Gastrocnemius medialis (tissue), 4 donors: Measurements from ENCODE around the gene ELK4. TPM values are rescaled to one million over a fixed set of nuclear protein-coding genes. Genes with fewer than 3 reads are reported as not detected.

Experiments
- ATAC-seq, 2 donors: fragments of 150-250 bp; one replicate each; pipeline ENCODE4 v1.9.1; 2016
- DNase-seq, 2 donors: peaks; one replicate each; pipeline ENCODE4 v3.0.0-alpha.2; 2019
- H3K27ac ChIP-seq, 4 donors: fragments of 200-600 bp; sonication (generic); 1 replicate in 1 of 4; 2 replicates in 3 of 4; pipeline ENCODE4 v1.5.1; 2016 to 2018; ENCODE audit warnings: mild to moderate bottlenecking in 2 of 4, moderate library complexity in 1 of 4
- H3K27me3 ChIP-seq, 3 donors: fragments of 200-600 bp; sonication (generic) in 2 of 3; 1 replicate in 1 of 3; 2 replicates in 2 of 3; pipeline versions ENCODE4 v1.5.1 to v1.6.0; 2016 to 2019; ENCODE audit warnings: mild to moderate bottlenecking in 1 of 3, moderate library complexity in 1 of 3
- H3K36me3 ChIP-seq, 2 donors: fragments of 200-600 bp; sonication (generic) in 1 of 2; one replicate each; pipeline ENCODE4 v1.5.1; 2017 to 2018
- H3K4me1 ChIP-seq, 2 donors: fragments of 200-600 bp; sonication (generic) in 1 of 2; one replicate each; pipeline ENCODE4 v1.5.1; 2016 to 2017; ENCODE audit warnings: mild to moderate bottlenecking in 2 of 2
- H3K4me3 ChIP-seq, 4 donors: fragments of 200-600 bp; sonication (generic) in 3 of 4; 1 replicate in 1 of 4; 2 replicates in 3 of 4; pipeline ENCODE4 v1.5.1; 2016 to 2019; ENCODE audit warnings: mild to moderate bottlenecking in 2 of 4
- H3K9me3 ChIP-seq, 3 donors: fragments of 200-600 bp; sonication (generic) in 2 of 3; 1 replicate in 1 of 3; 2 replicates in 2 of 3; pipeline ENCODE4 v1.5.1; 2016 to 2019
- POLR2A ChIP-seq, 2 donors: fragments of 450-650 bp; IDR thresholded peaks; one replicate each; pipeline ENCODE4 v1.6.1; 2017; ENCODE audit warnings: antibody characterized with exemption in 2 of 2, mild to moderate bottlenecking in 2 of 2, moderate library complexity in 2 of 2
- in situ Hi-C, 4 donors: fragments of 200-750 bp; cut with MboI; loops; one replicate each; pipeline versions ENCODE4 v1.15.0 to v1.8.0; 2017; ENCODE audit warnings: low sequenced_read_pairs in 4 of 4
- intact Hi-C: fragments of 100-400 bp; cut with DNase I; formaldehyde crosslinking; loops from one replicate; pipeline ENCODE4 v1.15.1; 2023; ENCODE audit warnings: low total_unique reads
- total RNA-seq, 4 donors: library from RNA; depleted of rRNA; stranded (reverse); fragments of >200 nt; gene quantifications; one replicate each; pipeline versions ENCODE4 v1.1.0 to v1.2.3, GENCODE V29; 2016
- TF ChIP-seq, protein P1 (sequence below), 5 experiments: fragments of 450-650 bp in 3 of 5; fragments of 200-600 bp in 2 of 5; sonication (generic) in 2 of 5; IDR thresholded peaks in 4 of 5; conservative IDR thresholded peaks in 1 of 5; 1 replicate in 4 of 5; 2 replicates in 1 of 5; pipeline ENCODE4 v1.5.1; 2016 to 2019; ENCODE audit warnings: antibody characterized with exemption in 5 of 5, mild to moderate bottlenecking in 3 of 5, moderate library complexity in 3 of 5

ELK4 gene
- total RNA-seq, 4 donors from 2014 or later: 17.3 to 24.2 (median 20.1) TPM

DNA sequence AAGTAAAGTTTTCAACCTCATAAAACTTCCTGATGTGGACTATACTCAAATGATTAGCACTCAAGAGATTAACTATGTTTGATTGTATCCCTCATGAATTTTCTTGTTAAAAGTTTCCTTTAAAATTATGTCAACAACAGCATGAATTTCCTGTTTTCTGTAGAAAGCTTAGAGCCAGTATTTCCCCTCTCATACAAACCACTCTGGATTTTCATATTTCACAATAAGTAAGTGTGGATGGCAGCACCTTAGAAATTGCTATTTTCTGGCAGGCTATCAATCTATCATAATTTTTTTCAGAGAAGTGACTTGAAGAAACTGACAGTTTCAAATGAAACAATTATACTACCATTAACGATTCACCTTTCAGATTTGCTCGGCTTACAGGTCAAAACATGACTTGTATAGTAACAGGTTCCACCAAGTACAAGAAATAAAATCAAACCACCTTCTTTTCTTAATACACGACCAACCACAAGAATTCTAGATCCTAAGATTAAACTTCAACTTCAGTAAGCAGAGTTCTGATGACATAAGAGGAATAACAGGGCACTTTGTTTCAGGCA, 20.8 kb downstream of the ELK4 start:
- intact Hi-C loops: no loop called here
- Histone ChIP-seq H3K36me3 (peaks cover 0 to 27% of the 10 kb centered on the region in 2 donors), H3K4me1 (peaks cover 0 to 16% of the 10 kb centered on the region in 2 donors), H3K27me3 (no peaks in the 10 kb centered on the region), H3K27ac (no peak overlapping the region), H3K4me3 (no peak overlapping the region), H3K9me3 (no peaks in the 10 kb centered on the region)
- TF ChIP-seq, protein P1, sequence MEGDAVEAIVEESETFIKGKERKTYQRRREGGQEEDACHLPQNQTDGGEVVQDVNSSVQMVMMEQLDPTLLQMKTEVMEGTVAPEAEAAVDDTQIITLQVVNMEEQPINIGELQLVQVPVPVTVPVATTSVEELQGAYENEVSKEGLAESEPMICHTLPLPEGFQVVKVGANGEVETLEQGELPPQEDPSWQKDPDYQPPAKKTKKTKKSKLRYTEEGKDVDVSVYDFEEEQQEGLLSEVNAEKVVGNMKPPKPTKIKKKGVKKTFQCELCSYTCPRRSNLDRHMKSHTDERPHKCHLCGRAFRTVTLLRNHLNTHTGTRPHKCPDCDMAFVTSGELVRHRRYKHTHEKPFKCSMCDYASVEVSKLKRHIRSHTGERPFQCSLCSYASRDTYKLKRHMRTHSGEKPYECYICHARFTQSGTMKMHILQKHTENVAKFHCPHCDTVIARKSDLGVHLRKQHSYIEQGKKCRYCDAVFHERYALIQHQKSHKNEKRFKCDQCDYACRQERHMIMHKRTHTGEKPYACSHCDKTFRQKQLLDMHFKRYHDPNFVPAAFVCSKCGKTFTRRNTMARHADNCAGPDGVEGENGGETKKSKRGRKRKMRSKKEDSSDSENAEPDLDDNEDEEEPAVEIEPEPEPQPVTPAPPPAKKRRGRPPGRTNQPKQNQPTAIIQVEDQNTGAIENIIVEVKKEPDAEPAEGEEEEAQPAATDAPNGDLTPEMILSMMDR (IDR thresholded peaks at IDR 0.05 in 4 of 5, conservative IDR thresholded peaks at IDR 0.05 in 1 of 5): no peak
- no peak for TF ChIP-seq POLR2A (IDR thresholded peaks at IDR 0.05)
- DNase-seq (no peak), ATAC-seq (no peak)
- in situ Hi-C loops: no loop called here

DNA sequence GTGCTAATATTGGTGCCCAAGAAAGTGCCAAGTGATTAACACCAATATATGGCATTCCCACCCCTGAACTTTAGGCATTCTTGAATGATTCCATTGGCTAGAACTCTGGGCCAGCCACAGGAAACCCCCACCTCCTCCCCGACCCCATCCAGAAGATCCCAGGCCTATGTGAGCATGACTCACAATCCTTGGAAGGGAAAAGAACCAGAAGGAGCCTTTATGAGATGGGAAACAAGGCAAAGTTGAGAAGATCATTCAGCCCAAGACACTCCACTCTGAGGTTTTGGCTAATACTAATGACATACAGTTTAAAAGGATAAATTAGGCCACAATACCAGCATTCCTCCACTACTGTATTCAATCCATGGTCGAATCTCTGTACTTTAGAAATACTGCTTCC, 21.8 kb downstream of the ELK4 start:
- Histone ChIP-seq H3K27ac (no peak overlapping the region), H3K27me3 (no peaks in the 10 kb centered on the region), H3K4me1 (peaks cover 0 to 16% of the 10 kb centered on the region in 2 donors), H3K9me3 (no peaks in the 10 kb centered on the region), H3K4me3 (no peak overlapping the region), H3K36me3 (peaks cover 0 to 20% of the 10 kb centered on the region in 2 donors)
- intact Hi-C loops (no loop called here), in situ Hi-C loops (no loop called here)
- no peak for TF ChIP-seq POLR2A (IDR thresholded peaks at IDR 0.05)
- TF ChIP-seq, protein P1 (IDR thresholded peaks at IDR 0.05 in 4 of 5, conservative IDR thresholded peaks at IDR 0.05 in 1 of 5): no peak
- DNase-seq (no peak), ATAC-seq (no peak)

DNA sequence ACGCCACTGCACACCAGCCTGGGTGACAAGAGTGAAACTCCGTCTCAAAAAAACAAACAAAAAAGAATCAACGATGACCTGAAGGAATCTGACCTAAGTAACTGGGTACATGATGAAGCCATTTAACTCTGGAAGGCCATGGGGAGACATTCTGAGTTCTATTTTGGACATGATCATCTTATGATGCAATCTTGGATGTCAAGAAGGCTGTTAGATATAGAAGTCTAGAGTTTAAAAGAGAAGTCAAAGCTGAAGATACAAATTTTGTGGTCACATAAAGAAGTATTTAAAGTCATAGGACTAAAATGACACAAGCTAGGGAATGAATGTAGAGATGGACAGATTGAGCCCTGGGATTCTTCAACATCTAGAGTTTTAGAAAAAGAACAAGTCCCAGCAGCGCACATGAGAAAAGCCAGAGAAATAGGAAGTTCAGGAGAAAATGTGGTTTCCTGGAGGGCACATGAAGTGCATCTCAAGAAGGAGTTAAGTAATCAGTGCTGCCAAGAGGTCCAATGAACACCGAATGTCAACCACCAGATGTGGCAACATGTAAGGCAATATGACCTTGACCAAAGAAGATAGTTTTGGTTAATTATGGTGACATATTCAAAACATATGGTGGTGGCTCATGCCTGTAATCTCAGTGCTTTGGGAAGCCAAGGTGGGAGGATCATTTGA, 26.8 kb downstream of the ELK4 start:
- Histone ChIP-seq H3K27me3 (no peaks in the 10 kb centered on the region), H3K36me3 (no peaks in the 10 kb centered on the region), H3K4me3 (no peak overlapping the region), H3K4me1 (peaks cover 3 to 5% of the 10 kb centered on the region in 2 donors), H3K27ac (no peak overlapping the region), H3K9me3 (no peaks in the 10 kb centered on the region)
- DNase-seq (no peak), ATAC-seq (no peak)
- intact Hi-C loops (no loop called here), in situ Hi-C loops (no loop called here)
- TF ChIP-seq, protein P1 (IDR thresholded peaks at IDR 0.05 in 4 of 5, conservative IDR thresholded peaks at IDR 0.05 in 1 of 5): no peak
- no peak for TF ChIP-seq POLR2A (IDR thresholded peaks at IDR 0.05)

DNA sequence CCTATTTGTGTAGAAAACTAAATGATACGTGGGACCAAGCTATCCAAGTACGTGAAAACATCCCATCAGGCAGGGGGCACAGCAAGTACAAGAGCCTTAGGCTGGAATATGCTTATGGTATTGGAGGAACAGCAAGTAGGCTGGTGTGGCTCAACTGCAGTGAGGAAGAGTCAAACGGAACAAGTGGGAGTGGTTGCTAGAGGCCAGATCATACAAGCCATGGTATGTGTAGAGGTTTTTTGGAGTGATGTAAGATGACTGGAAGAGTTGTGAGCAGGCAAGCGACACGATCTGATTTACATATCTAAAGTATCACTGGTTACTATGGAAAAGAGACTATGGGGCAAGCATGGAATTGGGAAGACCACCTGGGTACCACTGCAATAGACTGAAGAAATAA, 27.8 kb downstream of the ELK4 start:
- H3K27me3 ChIP-seq: no peaks in the 10 kb centered on the region
- DNase-seq: no peak
- in situ Hi-C loops (no loop called here), intact Hi-C loops (no loop called here)
- no peaks in the 10 kb centered on the region for H3K9me3 ChIP-seq
- H3K27ac ChIP-seq: no peak overlapping the region
- no peak for TF ChIP-seq POLR2A (IDR thresholded peaks at IDR 0.05)
- H3K4me1 ChIP-seq: peaks cover 7 to 13% of the 10 kb centered on the region in 2 donors
- H3K4me3 ChIP-seq: no peak overlapping the region
- ATAC-seq: no peak
- H3K36me3 ChIP-seq: no peaks in the 10 kb centered on the region

DNA sequence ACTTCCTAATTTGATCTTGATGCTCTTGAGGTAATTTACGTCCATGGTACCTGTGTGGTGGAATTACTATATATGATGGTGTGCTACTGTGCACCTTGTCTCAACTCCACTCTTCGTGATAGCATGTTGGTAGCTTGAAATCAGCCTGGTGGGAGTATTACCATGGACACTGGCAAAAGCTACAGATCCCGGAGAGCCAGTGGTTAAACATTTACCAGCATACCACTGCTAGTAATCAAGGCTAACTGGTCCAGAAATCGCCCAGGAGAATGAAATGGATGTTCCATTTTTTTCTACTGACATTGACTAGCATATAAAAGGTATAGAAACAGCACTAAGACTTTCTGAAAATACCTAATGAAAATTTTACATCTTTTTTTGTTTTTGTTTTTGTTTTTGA, 30.6 kb downstream of the ELK4 start:
- Histone ChIP-seq H3K27me3 (no peaks in the 10 kb centered on the region), H3K9me3 (no peaks in the 10 kb centered on the region), H3K27ac (no peak overlapping the region), H3K36me3 (no peaks in the 10 kb centered on the region), H3K4me3 (no peak overlapping the region), H3K4me1 (peaks cover 7 to 19% of the 10 kb centered on the region in 2 donors)
- ATAC-seq (no peak), DNase-seq (no peak)
- no peak for TF ChIP-seq POLR2A (IDR thresholded peaks at IDR 0.05)
- TF ChIP-seq, protein P1 (IDR thresholded peaks at IDR 0.05 in 4 of 5, conservative IDR thresholded peaks at IDR 0.05 in 1 of 5): no peak
- in situ Hi-C loops (no loop called here), intact Hi-C loops (no loop called here)
